Activated CD4-positive, alpha-beta memory T cell treated with anti-CD3 and anti-CD28 coated beads for 36 hours (primary cell): ENCODE results near the gene AP1M2. TPM values are rescaled to one million over a fixed set of nuclear protein-coding genes. Genes with fewer than 3 reads are reported as not detected.
"Not testable (repeated sequence)": the region's sequence is repeated elsewhere in the genome, so short reads cannot be mapped to it uniquely, and the experiment has no call there.

Experiments
- CTCF ChIA-PET: fragments of 350-600 bp; sonication (Branson Sonifier 250); formaldehyde crosslinking; loops from one replicate; lab custom pipeline; 2021; ENCODE audit warnings: antibody characterized with exemption, inconsistent platforms; lab: Charles Lee
- POLR2A ChIA-PET: fragments of 350-600 bp; sonication (Branson Sonifier 250); formaldehyde crosslinking; loops from one replicate; lab custom pipeline; 2021; ENCODE audit warnings: antibody characterized with exemption; lab: Charles Lee
- DNase-seq: peaks from one replicate; pipeline ENCODE4 v3.0.0-alpha.2; 2020
- H3K27ac Mint-ChIP-seq: one replicate; pipeline ENCODE4 v1.8.0; 2021; ENCODE audit warnings: mixed read lengths
- H3K27me3 Mint-ChIP-seq: one replicate; pipeline ENCODE4 v1.8.0; 2021; ENCODE audit warnings: mixed read lengths
- H3K36me3 Mint-ChIP-seq: one replicate; pipeline ENCODE4 v1.8.0; 2021; ENCODE audit warnings: mixed read lengths
- H3K4me1 Mint-ChIP-seq: one replicate; pipeline ENCODE4 v1.8.0; 2021; ENCODE audit warnings: low read depth, mixed read lengths
- H3K4me3 Mint-ChIP-seq: one replicate; pipeline ENCODE4 v1.8.0; 2021; ENCODE audit warnings: mild to moderate bottlenecking, mixed read lengths
- H3K9me3 Mint-ChIP-seq: one replicate; pipeline ENCODE4 v1.8.0; 2021; ENCODE audit warnings: mixed read lengths
- intact Hi-C: fragments of 100-400 bp; cut with micrococcal nuclease; formaldehyde crosslinking; loops from one replicate; pipeline ENCODE4 v1.15.1; 2023
- total RNA-seq, 2 experiments: library from RNA; stranded (reverse); gene quantifications; one replicate each; pipeline ENCODE4 v1.2.3, GENCODE V29; 2021

The AP1M2 gene
- total RNA-seq, 2 experiments from 2014 or later: not detected

GRCh38 chr19:10560154-10560553 lies 27.0 kb downstream of the AP1M2 start:
- Mint-ChIP-seq H3K9me3 (no peaks in the 10 kb centered on the region), H3K27ac (no peak overlapping the region), H3K27me3 (no peaks in the 10 kb centered on the region), H3K4me1 (peaks cover 18% of the 10 kb centered on the region), H3K4me3 (no peak overlapping the region), H3K36me3 (peaks cover 39% of the 10 kb centered on the region)
- intact Hi-C loops: loop anchor here (10.0 kb wide), 1 partner anchor 455 kb away; the partner anchor contains the start of genes ANGPTL6 and PPAN
- DNase-seq: no peak
- POLR2A ChIA-PET: no interaction called here
- CTCF ChIA-PET: no interaction called here

- no peak for DNase-seq
- CTCF ChIA-PET: no interaction called here
- intact Hi-C loops: no loop called here
- Mint-ChIP-seq H3K36me3 (peaks cover 48% of the 10 kb centered on the region), H3K4me1 (peaks cover 28% of the 10 kb centered on the region), H3K27me3 (no peaks in the 10 kb centered on the region), H3K4me3 (no peak overlapping the region), H3K9me3 (no peaks in the 10 kb centered on the region), H3K27ac (no peak overlapping the region)
- POLR2A ChIA-PET: no interaction called here
Observed at GRCh38 chr19:10557603-10558197, 29.4 kb downstream of the AP1M2 start.

GRCh38 chr19:10555610-10555973 lies 31.5 kb downstream of the AP1M2 start:
- H3K4me1 Mint-ChIP-seq: peaks cover 35% of the 10 kb centered on the region
- ChIA-PET POLR2A (interaction anchor here (0.6 to 5.7 kb wide), 2 partner anchors 11 to 29 kb away, joined by 3 to 29 read pairs; partner anchors contain the start of gene KRI1), CTCF (interaction anchor here (1.0 to 2.6 kb wide), 3 partner anchors 47 to 144 kb away, joined by 4 to 10 read pairs (median 4); no protein-coding TSS in a partner anchor)
- DNase-seq: no peak
- H3K27ac Mint-ChIP-seq: peak overlapping the region; percentile 59
- H3K36me3 Mint-ChIP-seq: peaks cover 52% of the 10 kb centered on the region
- no peaks in the 10 kb centered on the region for H3K9me3 Mint-ChIP-seq
- H3K4me3 Mint-ChIP-seq: no peak overlapping the region
- H3K27me3 Mint-ChIP-seq: no peaks in the 10 kb centered on the region
- intact Hi-C loops: no loop called here

- POLR2A ChIA-PET: interaction anchor here (0.6 to 5.7 kb wide), 3 partner anchors 12 to 51 kb away, joined by 3 to 29 read pairs (median 3); partner anchors contain the start of gene KRI1
- Mint-ChIP-seq H3K9me3 (no peaks in the 10 kb centered on the region), H3K36me3 (peaks cover 50% of the 10 kb centered on the region), H3K4me3 (no peak overlapping the region), H3K27me3 (no peaks in the 10 kb centered on the region), H3K4me1 (peaks cover 35% of the 10 kb centered on the region), H3K27ac (peak overlapping the region; percentile 92)
- peak; percentile 29 for DNase-seq
- intact Hi-C loops: no loop called here
- CTCF ChIA-PET: interaction anchor here (1.0 to 2.6 kb wide), 3 partner anchors 47 to 145 kb away, joined by 4 to 10 read pairs (median 4); no protein-coding TSS in a partner anchor
Observed at GRCh38 chr19:10554760-10555609, 32.1 kb downstream of the AP1M2 start.

- ChIA-PET CTCF (interaction anchor here (0.7 to 2.6 kb wide), 4 partner anchors 19 to 76 kb away, joined by 3 to 10 read pairs (median 6); no protein-coding TSS in a partner anchor), POLR2A (interaction anchor here (1.1 to 5.7 kb wide), 2 partner anchors 13 to 50 kb away, joined by 3 to 29 read pairs; partner anchors contain the start of gene KRI1)
- peak overlapping the region; percentile 92 for H3K27ac Mint-ChIP-seq
- DNase-seq: peak; percentile 59
- no peaks in the 10 kb centered on the region for H3K27me3 Mint-ChIP-seq
- no peaks in the 10 kb centered on the region for H3K9me3 Mint-ChIP-seq
- peaks cover 43% of the 10 kb centered on the region for H3K36me3 Mint-ChIP-seq
- intact Hi-C loops: no loop called here
- peaks cover 35% of the 10 kb centered on the region for H3K4me1 Mint-ChIP-seq
- no peak overlapping the region for H3K4me3 Mint-ChIP-seq
Observed at GRCh38 chr19:10553943-10554381, 33.1 kb downstream of the AP1M2 start.

- POLR2A ChIA-PET: interaction anchor here (5.7 kb wide), 1 partner anchor 13 kb away, joined by 29 read pairs; the partner anchor contains the start of gene KRI1
- Mint-ChIP-seq H3K4me1 (peaks cover 35% of the 10 kb centered on the region), H3K27me3 (no peaks in the 10 kb centered on the region), H3K4me3 (no peak overlapping the region), H3K36me3 (peaks cover 41% of the 10 kb centered on the region), H3K9me3 (no peaks in the 10 kb centered on the region), H3K27ac (peak overlapping the region; percentile 92)
- CTCF ChIA-PET: interaction anchor here (0.6 to 2.4 kb wide), 16 partner anchors 11 to 149 kb away, joined by 3 to 18 read pairs (median 4); partner anchors contain the start of genes KEAP1 and QTRT1
- DNase-seq: no peak
- intact Hi-C loops: no loop called here
Observed at GRCh38 chr19:10553087-10553667, 33.9 kb downstream of the AP1M2 start.

GRCh38 chr19:10552510-10553053 lies 34.5 kb downstream of the AP1M2 start:
- POLR2A ChIA-PET: interaction anchor here (0.9 to 5.7 kb wide), 2 partner anchors 11 to 14 kb away, joined by 3 to 29 read pairs; partner anchors contain the start of gene KRI1
- Mint-ChIP-seq H3K4me3 (no peak overlapping the region), H3K4me1 (peaks cover 33% of the 10 kb centered on the region), H3K36me3 (peaks cover 37% of the 10 kb centered on the region), H3K27ac (peak overlapping the region; percentile 92), H3K27me3 (no peaks in the 10 kb centered on the region), H3K9me3 (no peaks in the 10 kb centered on the region)
- DNase-seq: peak; percentile 46
- intact Hi-C loops: no loop called here
- CTCF ChIA-PET: interaction anchor here (0.6 to 2.4 kb wide), 16 partner anchors 10 to 149 kb away, joined by 3 to 18 read pairs (median 4); partner anchors contain the start of genes KEAP1 and QTRT1

GRCh38 chr19:10551698-10552301 lies 35.3 kb downstream of the AP1M2 start:
- Mint-ChIP-seq H3K9me3 (no peaks in the 10 kb centered on the region), H3K4me1 (peaks cover 33% of the 10 kb centered on the region), H3K27me3 (no peaks in the 10 kb centered on the region), H3K4me3 (no peak overlapping the region), H3K36me3 (peaks cover 40% of the 10 kb centered on the region), H3K27ac (no peak overlapping the region)
- CTCF ChIA-PET: interaction anchor here (0.6 to 2.4 kb wide), 17 partner anchors 10 to 218 kb away, joined by 3 to 18 read pairs (median 4); partner anchors contain the start of genes KEAP1, QTRT1 and RAVER1
- peak; percentile 67 for DNase-seq
- intact Hi-C loops: no loop called here
- POLR2A ChIA-PET: interaction anchor here (0.9 to 5.7 kb wide), 2 partner anchors 12 to 15 kb away, joined by 3 to 29 read pairs; partner anchors contain the start of gene KRI1

- H3K36me3 Mint-ChIP-seq: peaks cover 38% of the 10 kb centered on the region
- H3K27ac Mint-ChIP-seq, DNase-seq, POLR2A ChIA-PET, H3K27me3 Mint-ChIP-seq, H3K9me3 Mint-ChIP-seq, H3K4me3 Mint-ChIP-seq, intact Hi-C loops: not testable (repeated sequence)
- CTCF ChIA-PET: interaction anchor here (0.6 to 2.4 kb wide), 9 partner anchors 9 to 217 kb away, joined by 3 to 18 read pairs (median 4); partner anchors contain the start of gene RAVER1
- H3K4me1 Mint-ChIP-seq: peaks cover 33% of the 10 kb centered on the region
Observed at GRCh38 chr19:10551006-10551405, 36.1 kb downstream of the AP1M2 start.

- peaks cover 36% of the 10 kb centered on the region for H3K36me3 Mint-ChIP-seq
- no peak overlapping the region for H3K4me3 Mint-ChIP-seq
- intact Hi-C loops: no loop called here
- CTCF ChIA-PET: no interaction called here
- H3K27ac Mint-ChIP-seq: peak overlapping the region; percentile 23
- H3K9me3 Mint-ChIP-seq: no peaks in the 10 kb centered on the region
- POLR2A ChIA-PET: no interaction called here
- peaks cover 29% of the 10 kb centered on the region for H3K4me1 Mint-ChIP-seq
- no peak for DNase-seq
- H3K27me3 Mint-ChIP-seq: no peaks in the 10 kb centered on the region
Observed at GRCh38 chr19:10550336-10550735, 36.8 kb downstream of the AP1M2 start.

GRCh38 chr19:10549733-10550132 lies 37.4 kb downstream of the AP1M2 start:
- H3K4me1 Mint-ChIP-seq: peaks cover 30% of the 10 kb centered on the region
- peaks cover 31% of the 10 kb centered on the region for H3K36me3 Mint-ChIP-seq
- H3K27me3 Mint-ChIP-seq: no peaks in the 10 kb centered on the region
- no peak for DNase-seq
- intact Hi-C loops: no loop called here
- CTCF ChIA-PET: no interaction called here
- H3K27ac Mint-ChIP-seq: no peak overlapping the region
- POLR2A ChIA-PET: no interaction called here
- H3K4me3 Mint-ChIP-seq: no peak overlapping the region
- no peaks in the 10 kb centered on the region for H3K9me3 Mint-ChIP-seq
